Uterus (tissue), 2 donors: ENCODE data around the gene DCTN4.

Experiments used
- POLR2A ChIP-seq, 2 donors: fragments of 450-650 bp; IDR thresholded peaks; one replicate each; pipeline ENCODE4 v1.6.1; 2016; ENCODE audit warnings: antibody characterized with exemption in 2 of 2, mild to moderate bottlenecking in 1 of 2, moderate library complexity in 1 of 2
- TF ChIP-seq, protein P1 (sequence below), 4 experiments: fragments of 200-600 bp in 2 of 4; fragments of 450-650 bp in 2 of 4; sonication (generic) in 2 of 4; IDR thresholded peaks; one replicate each; pipeline ENCODE4 v1.5.1; 2016 to 2019; ENCODE audit warnings: antibody characterized with exemption in 4 of 4, mild to moderate bottlenecking in 2 of 4, moderate library complexity in 1 of 4

GRCh38 chr5:150710165-150710564, 48.7 kb downstream of the DCTN4 start:
- TF ChIP-seq, protein P1, sequence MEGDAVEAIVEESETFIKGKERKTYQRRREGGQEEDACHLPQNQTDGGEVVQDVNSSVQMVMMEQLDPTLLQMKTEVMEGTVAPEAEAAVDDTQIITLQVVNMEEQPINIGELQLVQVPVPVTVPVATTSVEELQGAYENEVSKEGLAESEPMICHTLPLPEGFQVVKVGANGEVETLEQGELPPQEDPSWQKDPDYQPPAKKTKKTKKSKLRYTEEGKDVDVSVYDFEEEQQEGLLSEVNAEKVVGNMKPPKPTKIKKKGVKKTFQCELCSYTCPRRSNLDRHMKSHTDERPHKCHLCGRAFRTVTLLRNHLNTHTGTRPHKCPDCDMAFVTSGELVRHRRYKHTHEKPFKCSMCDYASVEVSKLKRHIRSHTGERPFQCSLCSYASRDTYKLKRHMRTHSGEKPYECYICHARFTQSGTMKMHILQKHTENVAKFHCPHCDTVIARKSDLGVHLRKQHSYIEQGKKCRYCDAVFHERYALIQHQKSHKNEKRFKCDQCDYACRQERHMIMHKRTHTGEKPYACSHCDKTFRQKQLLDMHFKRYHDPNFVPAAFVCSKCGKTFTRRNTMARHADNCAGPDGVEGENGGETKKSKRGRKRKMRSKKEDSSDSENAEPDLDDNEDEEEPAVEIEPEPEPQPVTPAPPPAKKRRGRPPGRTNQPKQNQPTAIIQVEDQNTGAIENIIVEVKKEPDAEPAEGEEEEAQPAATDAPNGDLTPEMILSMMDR (IDR thresholded peaks at IDR 0.05) = no peak
- TF ChIP-seq POLR2A (IDR thresholded peaks at IDR 0.05) = no peak
